HG03064 (cell line): ENCODE measurements around the gene POLR2H.

Source experiments
- ATAC-seq: cut with Tn5 transposase; IDR thresholded peaks from one replicate; pipeline ENCODE4 v1.9.1; 2021; ENCODE audit warnings: low read depth; ENCODE audit not compliant: unreplicated experiment

POLR2H gene

GRCh38 chr3:184368116-184368515 lies 6.6 kb downstream of the POLR2H start:
- no peak for ATAC-seq

- no peak for ATAC-seq
These were observed 7.2 kb downstream of the POLR2H start for GRCh38 chr3:184368586-184369183.

GRCh38 chr3:184371570-184372018 lies 10.1 kb downstream of the POLR2H start:
- ATAC-seq, result no peak

- ATAC-seq, result no peak
These were observed 10.8 kb downstream of the POLR2H start for GRCh38 chr3:184372296-184372821.

GRCh38 chr3:184372911-184373310 lies 11.4 kb downstream of the POLR2H start:
- ATAC-seq, result no peak

GRCh38 chr3:184373422-184373821 lies 11.9 kb downstream of the POLR2H start:
- ATAC-seq, result no peak

GRCh38 chr3:184375747-184376461 lies 14.4 kb downstream of the POLR2H start:
- ATAC-seq, result no peak

- no peak for ATAC-seq
These were observed 15.9 kb downstream of the POLR2H start for GRCh38 chr3:184377374-184377773.

GRCh38 chr3:184377882-184378445 lies 16.5 kb downstream of the POLR2H start, which contains the start of gene THPO:
TSS of gene THPO (minus strand) at chr3:184378207. CDS start at chr3:184376259, 1,948 bp downstream.
- ATAC-seq, result no peak

GRCh38 chr3:184378651-184379357 lies 17.3 kb downstream of the POLR2H start:
- no peak for ATAC-seq

GRCh38 chr3:184379358-184380184 lies 18.1 kb downstream of the POLR2H start, which contains the start of gene CHRD:
TSS of gene CHRD (plus strand) at chr3:184380054. CDS start at chr3:184380319, 265 bp downstream.
- no peak for ATAC-seq

- ATAC-seq, result no peak
These were observed 18.7 kb downstream of the POLR2H start for GRCh38 chr3:184380185-184380626.

- ATAC-seq, result no peak
These were observed 19.2 kb downstream of the POLR2H start for GRCh38 chr3:184380627-184381260.

- ATAC-seq, result no peak
These were observed 20.0 kb downstream of the POLR2H start for GRCh38 chr3:184381261-184382224.

GRCh38 chr3:184382326-184383032 lies 21.0 kb downstream of the POLR2H start:
- ATAC-seq, result no peak

GRCh38 chr3:184383033-184383740 lies 21.7 kb downstream of the POLR2H start:
- ATAC-seq, result no peak

GRCh38 chr3:184384342-184384741 lies 22.8 kb downstream of the POLR2H start:
- no peak for ATAC-seq
